HepG2 (cell line): ENCODE data around the gene NOTUM. TPM values are rescaled to one million over a fixed set of nuclear protein-coding genes. Genes with fewer than 3 reads are reported as not detected.

Experiments
- ATAC-seq: fragments of 200-7000 bp; cut with Tn5 transposase; 3 replicates; pipeline ENCODE4 v1.9.1; 2020; ENCODE audit warnings: mild to moderate bottlenecking, moderate library complexity
- BruUV-seq: library from RNA; stranded (reverse); fragments of 400-500 nt; replicated peaks from 2 replicates; lab custom pipeline; 2021; lab: Mats Ljungman, UMichigan
- CTCF ChIA-PET: fragments of 300-600 bp; formaldehyde crosslinking; extraction: SDS; loops from one replicate; lab custom pipeline; 2021; ENCODE audit warnings: low total read pairs, inconsistent platforms, low intra/inter-chr PET ratio; lab: Yijun Ruan, JAX
- POLR2A ChIA-PET: fragments of 350-600 bp; sonication (Branson Sonifier 250); formaldehyde crosslinking; loops from one replicate; lab custom pipeline; 2020; ENCODE audit warnings: antibody characterized with exemption, inconsistent platforms; lab: Yijun Ruan, JAX
- DNase-seq: peaks from one replicate; pipeline ENCODE4 v3.0.0-alpha.2; 2015; ENCODE audit warnings: low spot score
- FAIRE-seq: peaks from 3 replicates; lab custom pipeline; 2011; peaks lifted over from hg19 to GRCh38; lab: Jason Lieb, UNC
- H2AFZ ChIP-seq: one replicate; pipeline ENCODE4 v1.6.1; 2011; ENCODE audit warnings: low read length, inconsistent platforms
- H3K27ac ChIP-seq: fragments of 300-600 bp; 3 replicates; pipeline ENCODE4 v1.8.0; 2011; ENCODE audit warnings: mixed run types, mild to moderate bottlenecking, mixed read lengths, low read length, inconsistent platforms; ENCODE audit not compliant: insufficient read depth; ENCODE audit errors: extremely low read length
- H3K27me3 ChIP-seq, 2 experiments: fragments of 200-600 bp in 1 of 2; 2 replicates in 1 of 2; 3 replicates in 1 of 2; pipeline versions ENCODE4 v1.6.0 to v1.8.0; 2011; ENCODE audit warnings: low read length in 2 of 2, mild to moderate bottlenecking in 2 of 2, moderate library complexity in 2 of 2, inconsistent platforms in 1 of 2; ENCODE audit not compliant: insufficient read depth in 2 of 2, control insufficient read depth in 1 of 2
- H3K36me3 ChIP-seq, 2 experiments: fragments of 200-600 bp in 1 of 2; replicated peaks in 1 of 2; 2 replicates in 1 of 2; 3 replicates in 1 of 2; pipeline versions ENCODE4 v1.5.1 to v1.8.0; 2011; ENCODE audit warnings: low read length in 2 of 2, inconsistent platforms in 1 of 2; ENCODE audit not compliant: insufficient read depth in 2 of 2, control insufficient read depth in 1 of 2
- H3K4me1 ChIP-seq: 2 replicates; pipeline ENCODE4 v1.5.1; 2012; ENCODE audit warnings: low read length, inconsistent platforms; ENCODE audit not compliant: insufficient read depth
- H3K4me2 ChIP-seq: 2 replicates; pipeline ENCODE4 v1.6.0; 2011; ENCODE audit warnings: low read depth, low read length, inconsistent platforms
- H3K4me3 ChIP-seq, 3 experiments: fragments of 200-600 bp in 1 of 3; sonication (generic), shearing (Covaris generic) in 1 of 3; replicated peaks in 1 of 3; 2 replicates each; pipeline ENCODE4 v1.5.1; 2011 to 2016; ENCODE audit warnings: low read length in 3 of 3, inconsistent platforms in 2 of 3, low read depth in 2 of 3, mild to moderate bottlenecking in 2 of 3, control low read depth in 1 of 3, mixed read lengths in 1 of 3; ENCODE audit not compliant: insufficient read depth in 1 of 3
- H3K79me2 ChIP-seq: one replicate; pipeline ENCODE4 v1.6.1; 2011; ENCODE audit warnings: low read length, inconsistent platforms; ENCODE audit not compliant: insufficient read depth
- H3K9ac ChIP-seq: 2 replicates; pipeline ENCODE4 v1.6.0; 2011; ENCODE audit warnings: mild to moderate bottlenecking, low read depth, low read length, inconsistent platforms; ENCODE audit not compliant: insufficient read depth
- H3K9me3 ChIP-seq: 2 replicates; pipeline ENCODE4 v1.5.1; 2012; ENCODE audit warnings: mild to moderate bottlenecking, low read length
- H4K20me1 ChIP-seq: 2 replicates; pipeline ENCODE4 v1.6.0; 2011; ENCODE audit warnings: inconsistent platforms, mild to moderate bottlenecking, low read length, moderate library complexity; ENCODE audit not compliant: insufficient read depth
- FOXA1 ChIP-seq, 2 experiments: fragments of 450-650 bp in 1 of 2; sonication (generic) in 1 of 2; formaldehyde crosslinking in 1 of 2; IDR thresholded peaks; 2 replicates each; pipeline versions ENCODE4 v1.4.0 to v1.6.1; 2016 to 2020; ENCODE audit warnings: missing genetic modification reagents in 1 of 2
- HNRNPL ChIP-seq: fragments of 200-400 bp; formaldehyde crosslinking; IDR thresholded peaks from 2 replicates; pipeline ENCODE4 v1.6.1; 2017; ENCODE audit warnings: mild to moderate bottlenecking, low read depth, low read length
- MIER2 ChIP-seq: IDR thresholded peaks from 2 replicates; pipeline ENCODE4 v1.6.1; 2016; ENCODE audit warnings: missing biosample characterization, missing genetic modification reagents
- NFYB ChIP-seq: sonication (generic); formaldehyde crosslinking; IDR thresholded peaks from 2 replicates; pipeline ENCODE4 v1.4.0; 2020; ENCODE audit warnings: missing genetic modification reagents
- NRL ChIP-seq: sonication (generic); formaldehyde crosslinking; IDR thresholded peaks from 2 replicates; pipeline ENCODE4 v1.5.0; 2020; ENCODE audit warnings: missing genetic modification reagents, mild to moderate bottlenecking, moderate library complexity, borderline replicate concordance
- POLR2G ChIP-seq: fragments of 200-400 bp; formaldehyde crosslinking; IDR thresholded peaks from 2 replicates; pipeline ENCODE4 v1.6.1; 2018; ENCODE audit warnings: mild to moderate bottlenecking, low read depth, low read length, moderate library complexity
- REL ChIP-seq: sonication (generic); formaldehyde crosslinking; conservative IDR thresholded peaks from 2 replicates; pipeline ENCODE4 v1.8.0; 2022; ENCODE audit warnings: mild to moderate bottlenecking, missing genetic modification reagents, moderate library complexity
- SIX4 ChIP-seq: sonication (generic); formaldehyde crosslinking; IDR thresholded peaks from 2 replicates; pipeline ENCODE4 v1.4.0; 2020; ENCODE audit warnings: missing genetic modification reagents
- YY1 ChIP-seq: IDR thresholded peaks from 2 replicates; pipeline ENCODE4 v1.6.1; 2011; ENCODE audit warnings: low read length, low read depth, moderate library complexity, mild to moderate bottlenecking; ENCODE audit not compliant: insufficient read depth, insufficient replicate concordance
- ZC3H13 ChIP-seq: sonication (generic); formaldehyde crosslinking; IDR thresholded peaks from 2 replicates; pipeline ENCODE4 v1.8.1; 2023; ENCODE audit warnings: mild to moderate bottlenecking, missing genetic modification reagents, moderate library complexity
- ZNF225 ChIP-seq: sonication (generic); formaldehyde crosslinking; IDR thresholded peaks from 2 replicates; pipeline ENCODE4 v1.4.0; 2020; ENCODE audit warnings: mild to moderate bottlenecking, missing genetic modification reagents
- ZNF296 ChIP-seq: sonication (generic); formaldehyde crosslinking; conservative IDR thresholded peaks from 2 replicates; pipeline ENCODE4 v1.5.0; 2020; ENCODE audit warnings: mild to moderate bottlenecking, missing genetic modification reagents
- ZNF768 ChIP-seq: sonication (generic); formaldehyde crosslinking; IDR thresholded peaks from 2 replicates; pipeline ENCODE4 v1.4.0; 2020; ENCODE audit warnings: missing genetic modification reagents
- ZSCAN21 ChIP-seq: sonication (generic); formaldehyde crosslinking; IDR thresholded peaks from 2 replicates; pipeline ENCODE4 v1.8.0; 2022; ENCODE audit warnings: mild to moderate bottlenecking, missing genetic modification reagents, moderate library complexity, borderline replicate concordance
- ZSCAN22 ChIP-seq: sonication (generic); formaldehyde crosslinking; IDR thresholded peaks from 2 replicates; pipeline ENCODE4 v1.4.0; 2020; ENCODE audit warnings: mild to moderate bottlenecking, missing genetic modification reagents
- WGBS: methylation state at CpG from one replicate; pipeline ENCODE4 v1.1.6; 2017; ENCODE audit warnings: low lambda C conversion rate; 5-methylcytosine and 5-hydroxymethylcytosine counted together
- in situ Hi-C: cut with HindIII; loops from 2 replicates; pipeline ENCODE4 v1.10.0; 2017; ENCODE audit warnings: low pct_unique_long_range_greater_than_20kb; ENCODE audit not compliant: extremely low pct_ligation_motif_present
- intact Hi-C: fragments of 100-400 bp; cut with micrococcal nuclease; formaldehyde crosslinking; loops from one replicate; pipeline ENCODE4 v1.10.0; 2022; ENCODE audit not compliant: unreplicated experiment
- polyA plus RNA-seq, 8 experiments: library from polyadenylated mRNA; depleted of rRNA in 3 of 8; stranded (reverse) in 7 of 8; unstranded in 1 of 8; fragments of >200 nt; fragmentation: Illumina TruSeq in 4 of 8; extraction: Trizol in 4 of 8; gene quantifications; 2 replicates each; pipeline versions ENCODE4 v1.2.1 to v1.2.3, GENCODE V29; 2011 to 2016; ENCODE audit warnings: low read depth in 4 of 8, missing spikeins in 1 of 8, mixed read lengths in 1 of 8; ENCODE audit not compliant: insufficient read depth in 1 of 8
- total RNA-seq, 5 experiments: library from RNA; depleted of rRNA; stranded (reverse); fragments of >200 nt; fragmentation: Illumina TruSeq; extraction: Trizol; gene quantifications; 2 replicates each; pipeline ENCODE4 v1.2.3, GENCODE V29; 2016; ENCODE audit warnings: low read depth in 1 of 5
- TF ChIP-seq, protein P1 (sequence below): sonication (generic); formaldehyde crosslinking; IDR thresholded peaks from 2 replicates; pipeline ENCODE4 v1.9.0; 2022; ENCODE audit warnings: low read depth, missing genetic modification reagents
- TF ChIP-seq, protein P2 (sequence below), 2 experiments: IDR thresholded peaks; 2 replicates each; pipeline ENCODE4 v1.6.1; 2011 to 2012; ENCODE audit warnings: low read length in 2 of 2, borderline replicate concordance in 1 of 2, low read depth in 1 of 2, mild to moderate bottlenecking in 1 of 2, moderate library complexity in 1 of 2

The NOTUM gene
- total and polyA plus RNA-seq, 2 of the 13 experiments (the other 11 are each of a cell fraction or from before 2014, with no cell fraction given), result 150 to 160 TPM

DNA sequence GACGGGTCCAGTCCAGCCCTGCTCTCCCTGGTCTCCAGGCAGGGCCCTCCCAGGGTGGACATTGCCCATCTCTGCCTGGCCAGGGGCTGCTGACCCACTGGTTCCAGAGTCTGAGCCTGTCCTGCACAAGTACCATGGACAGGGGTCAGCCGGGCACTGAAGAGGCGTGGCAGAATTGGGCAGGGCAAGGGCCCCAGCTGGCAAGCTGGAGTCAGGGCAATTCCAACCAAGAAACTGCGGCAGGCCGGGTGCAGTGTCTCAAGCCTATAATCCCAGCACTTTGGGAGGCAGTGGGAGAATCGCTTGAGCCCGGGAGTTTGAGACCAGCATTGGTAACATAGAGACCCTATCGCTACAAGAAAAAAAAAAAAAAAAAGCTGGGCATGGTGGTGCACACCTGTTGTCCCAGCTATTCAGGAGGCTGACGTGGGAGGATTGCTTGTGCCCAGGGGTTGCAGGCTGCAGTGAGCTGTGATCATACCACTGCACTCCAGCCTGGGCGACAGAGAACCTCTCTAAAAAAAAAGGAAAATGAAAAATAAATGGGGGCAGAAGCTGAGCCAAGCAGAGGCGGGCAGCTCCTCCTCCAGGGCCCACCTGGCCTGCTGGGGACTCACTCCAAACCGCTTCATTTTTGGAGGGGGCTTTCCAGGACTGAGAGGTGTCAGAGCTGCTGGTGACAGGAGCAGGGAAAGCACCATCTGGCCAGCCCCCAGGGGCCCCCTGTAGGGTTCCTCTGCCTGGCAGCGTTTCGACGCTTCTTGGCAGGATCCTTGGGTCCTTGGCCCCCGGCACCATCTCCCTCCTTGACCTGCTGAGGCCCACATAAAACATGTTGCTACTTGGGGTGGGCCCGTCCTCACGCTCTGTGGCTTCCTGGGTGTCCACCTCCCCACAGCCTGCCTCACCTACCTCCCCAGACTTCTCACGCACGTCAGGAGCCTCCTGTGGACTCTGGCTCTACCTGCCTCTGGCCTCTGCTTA lies 30.6 kb downstream of the NOTUM start:
- H3K27me3 ChIP-seq, result no peaks in the 10 kb centered on the region
- FAIRE-seq (no peak), DNase-seq (no peak), ATAC-seq (no peak)
- H3K27ac ChIP-seq, result no peak overlapping the region
- intact Hi-C loops (no loop called here), in situ Hi-C loops (no loop called here)
- ChIA-PET CTCF (no interaction called here), POLR2A (interaction anchor here (1.5 kb wide), 1 partner anchor 14 kb away, joined by 5 read pairs; no protein-coding TSS in a partner anchor)
- H3K9ac ChIP-seq, result no peak overlapping the region
- no peak overlapping the region for H3K4me2 ChIP-seq
- 91% methylated on average over 19 of the region's 20 CpGs for WGBS
- no TSS peak for BruUV-seq
- peaks cover 25% of the 10 kb centered on the region for H3K79me2 ChIP-seq
- H3K9me3 ChIP-seq, result no peaks in the 10 kb centered on the region
- H3K4me1 ChIP-seq, result peaks cover 50% of the 10 kb centered on the region
- H3K4me3 ChIP-seq, result no peak overlapping the region; a peak in 1 of 6 replicates
- H2AFZ ChIP-seq, result no peak overlapping the region
- H3K36me3 ChIP-seq, result peaks cover 9 to 23% of the 10 kb centered on the region in 2 experiments
- TF ChIP-seq YY1, result peak; percentile 0
- 0 out of 2 replicates have a peak, but pooled peaks have one; percentile 28 for TF ChIP-seq ZNF296 (CRISPR knock-in tag)
- TF ChIP-seq, protein P1, sequence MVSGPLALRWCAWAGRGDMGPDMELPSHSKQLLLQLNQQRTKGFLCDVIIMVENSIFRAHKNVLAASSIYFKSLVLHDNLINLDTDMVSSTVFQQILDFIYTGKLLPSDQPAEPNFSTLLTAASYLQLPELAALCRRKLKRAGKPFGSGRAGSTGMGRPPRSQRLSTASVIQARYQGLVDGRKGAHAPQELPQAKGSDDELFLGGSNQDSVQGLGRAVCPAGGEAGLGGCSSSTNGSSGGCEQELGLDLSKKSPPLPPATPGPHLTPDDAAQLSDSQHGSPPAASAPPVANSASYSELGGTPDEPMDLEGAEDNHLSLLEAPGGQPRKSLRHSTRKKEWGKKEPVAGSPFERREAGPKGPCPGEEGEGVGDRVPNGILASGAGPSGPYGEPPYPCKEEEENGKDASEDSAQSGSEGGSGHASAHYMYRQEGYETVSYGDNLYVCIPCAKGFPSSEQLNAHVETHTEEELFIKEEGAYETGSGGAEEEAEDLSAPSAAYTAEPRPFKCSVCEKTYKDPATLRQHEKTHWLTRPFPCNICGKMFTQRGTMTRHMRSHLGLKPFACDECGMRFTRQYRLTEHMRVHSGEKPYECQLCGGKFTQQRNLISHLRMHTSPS, result peak; percentile 47; the same call in 1 of the 2 replicates
- TF ChIP-seq ZSCAN21, result 0 out of 2 replicates have a peak, but pooled peaks have one; percentile 9
- 0 out of 2 replicates have a peak, but pooled peaks have one; percentile 14 for TF ChIP-seq ZNF768
- TF ChIP-seq, protein P2, sequence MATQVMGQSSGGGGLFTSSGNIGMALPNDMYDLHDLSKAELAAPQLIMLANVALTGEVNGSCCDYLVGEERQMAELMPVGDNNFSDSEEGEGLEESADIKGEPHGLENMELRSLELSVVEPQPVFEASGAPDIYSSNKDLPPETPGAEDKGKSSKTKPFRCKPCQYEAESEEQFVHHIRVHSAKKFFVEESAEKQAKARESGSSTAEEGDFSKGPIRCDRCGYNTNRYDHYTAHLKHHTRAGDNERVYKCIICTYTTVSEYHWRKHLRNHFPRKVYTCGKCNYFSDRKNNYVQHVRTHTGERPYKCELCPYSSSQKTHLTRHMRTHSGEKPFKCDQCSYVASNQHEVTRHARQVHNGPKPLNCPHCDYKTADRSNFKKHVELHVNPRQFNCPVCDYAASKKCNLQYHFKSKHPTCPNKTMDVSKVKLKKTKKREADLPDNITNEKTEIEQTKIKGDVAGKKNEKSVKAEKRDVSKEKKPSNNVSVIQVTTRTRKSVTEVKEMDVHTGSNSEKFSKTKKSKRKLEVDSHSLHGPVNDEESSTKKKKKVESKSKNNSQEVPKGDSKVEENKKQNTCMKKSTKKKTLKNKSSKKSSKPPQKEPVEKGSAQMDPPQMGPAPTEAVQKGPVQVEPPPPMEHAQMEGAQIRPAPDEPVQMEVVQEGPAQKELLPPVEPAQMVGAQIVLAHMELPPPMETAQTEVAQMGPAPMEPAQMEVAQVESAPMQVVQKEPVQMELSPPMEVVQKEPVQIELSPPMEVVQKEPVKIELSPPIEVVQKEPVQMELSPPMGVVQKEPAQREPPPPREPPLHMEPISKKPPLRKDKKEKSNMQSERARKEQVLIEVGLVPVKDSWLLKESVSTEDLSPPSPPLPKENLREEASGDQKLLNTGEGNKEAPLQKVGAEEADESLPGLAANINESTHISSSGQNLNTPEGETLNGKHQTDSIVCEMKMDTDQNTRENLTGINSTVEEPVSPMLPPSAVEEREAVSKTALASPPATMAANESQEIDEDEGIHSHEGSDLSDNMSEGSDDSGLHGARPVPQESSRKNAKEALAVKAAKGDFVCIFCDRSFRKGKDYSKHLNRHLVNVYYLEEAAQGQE (IDR thresholded peaks at IDR 0.05; ENCODE audit: borderline replicate concordance in 1 of 2, low read depth in 1 of 2, low read length in 2 of 2), result peak in 1 of 2 experiments; percentile 90; a peak in 2 of 4 replicates
- peak; percentile 74; the same call in 1 of the 2 replicates for TF ChIP-seq MIER2 (CRISPR knock-in tag)
- TF ChIP-seq NFYB (CRISPR knock-in tag), result no peak
- TF ChIP-seq ZSCAN22 (CRISPR knock-in tag), result no peak
- peak; percentile 94 for TF ChIP-seq HNRNPL
- 0 out of 2 replicates have a peak, but pooled peaks have one; percentile 22 for TF ChIP-seq NRL (CRISPR knock-in tag)
- no peak for TF ChIP-seq FOXA1 (IDR thresholded peaks at IDR 0.05)
- no peak for TF ChIP-seq FOXA1 (CRISPR knock-in tag; IDR thresholded peaks at IDR 0.05)
- TF ChIP-seq REL, result 0 out of 2 replicates have a peak, but pooled peaks have one; percentile 24
- TF ChIP-seq POLR2G, result peak; percentile 5; the same call in 1 of the 2 replicates
- peak; percentile 74 for TF ChIP-seq ZC3H13 (CRISPR knock-in tag)
- no peak for TF ChIP-seq ZNF225
- TF ChIP-seq SIX4 (CRISPR knock-in tag), result no peak
- H4K20me1 ChIP-seq, result peaks cover 13% of the 10 kb centered on the region
